ENCODE results near the gene HIVEP3. TPM values are rescaled to one million over a fixed set of nuclear protein-coding genes. Genes with fewer than 3 reads are reported as not detected.

Gene HIVEP3
- total RNA-seq, 1 experiment from 2014 or later, result 7.9 TPM

- DNase-seq (ENCODE audit: low spot score), result no peak
These were observed 334.8 kb downstream of the HIVEP3 start for GRCh38 chr1:41583658-41584547.

GRCh38 chr1:41582851-41583657 is 335.7 kb downstream of the HIVEP3 start:
- no peak for DNase-seq (ENCODE audit: low spot score)

GRCh38 chr1:41582351-41582750 is 336.4 kb downstream of the HIVEP3 start:
- no peak for DNase-seq (ENCODE audit: low spot score)

GRCh38 chr1:41582004-41582325 is 336.8 kb downstream of the HIVEP3 start:
- no peak for DNase-seq (ENCODE audit: low spot score)

- DNase-seq (ENCODE audit: low spot score), result no peak
These were observed 337.3 kb downstream of the HIVEP3 start for GRCh38 chr1:41581216-41582003.

GRCh38 chr1:41580520-41581172 is 338.1 kb downstream of the HIVEP3 start:
- no peak for DNase-seq (ENCODE audit: low spot score)

- no peak for DNase-seq (ENCODE audit: low spot score)
These were observed 338.7 kb downstream of the HIVEP3 start for GRCh38 chr1:41580021-41580420.

- DNase-seq (ENCODE audit: low spot score), result peak; percentile 20
These were observed 339.9 kb downstream of the HIVEP3 start for GRCh38 chr1:41578712-41579335.

- DNase-seq (ENCODE audit: low spot score), result no peak
These were observed 342.1 kb downstream of the HIVEP3 start for GRCh38 chr1:41576620-41577019.

- no peak for DNase-seq (ENCODE audit: low spot score)
These were observed 342.5 kb downstream of the HIVEP3 start for GRCh38 chr1:41576206-41576605.

GRCh38 chr1:41574842-41575241 is 343.9 kb downstream of the HIVEP3 start:
- DNase-seq (ENCODE audit: low spot score), result no peak

- peak; percentile 73 for DNase-seq (ENCODE audit: low spot score)
These were observed 344.7 kb downstream of the HIVEP3 start for GRCh38 chr1:41573785-41574713.

GRCh38 chr1:41573194-41573593 is 345.5 kb downstream of the HIVEP3 start:
- no peak for DNase-seq (ENCODE audit: low spot score)

GRCh38 chr1:41572224-41572623 is 346.5 kb downstream of the HIVEP3 start:
- no peak for DNase-seq (ENCODE audit: low spot score)

- no peak for DNase-seq (ENCODE audit: low spot score)
These were observed 347.7 kb downstream of the HIVEP3 start for GRCh38 chr1:41571041-41571440.

- DNase-seq (ENCODE audit: low spot score), result no peak
These were observed 350.5 kb downstream of the HIVEP3 start for GRCh38 chr1:41568204-41568603.

GRCh38 chr1:41566969-41567368 is 351.8 kb downstream of the HIVEP3 start:
- no peak for DNase-seq (ENCODE audit: low spot score)

- no peak for DNase-seq (ENCODE audit: low spot score)
These were observed 352.3 kb downstream of the HIVEP3 start for GRCh38 chr1:41566274-41566885.

GRCh38 chr1:41564741-41565475 is 353.8 kb downstream of the HIVEP3 start:
- no peak for DNase-seq (ENCODE audit: low spot score)

Data from A172 (cell line).